Measurements from ENCODE around the gene RPS6KB2. TPM values are rescaled to one million over a fixed set of nuclear protein-coding genes. Genes with fewer than 3 reads are reported as not detected.

Gene RPS6KB2
- total RNA-seq, 1 experiment from 2014 or later: 170 TPM

- no peaks in the 10 kb centered on the region for H4K20me1 ChIP-seq (ENCODE audit: low read length)
- ATAC-seq (no peak), DNase-seq (no peak)
- CTCF ChIA-PET: interaction anchor here (1.7 kb wide), 1 partner anchor 18 kb away, joined by 6 read pairs; the partner anchor contains the start of gene PPP1CA
- H2AFZ ChIP-seq (ENCODE audit: low read length): no peak overlapping the region
- no peak overlapping the region for H3K4me2 ChIP-seq (ENCODE audit: low read length)
- no peaks in the 10 kb centered on the region for H3K9me2 ChIP-seq (replicated peaks; ENCODE audit: low read length)
- H3F3A ChIP-seq (ENCODE audit: low read length, unreplicated experiment): no peaks in the 10 kb centered on the region
- H3K9ac ChIP-seq (ENCODE audit: low read length): no peak overlapping the region
- intact Hi-C loops (cut with micrococcal nuclease): no loop called here
- no peaks in the 10 kb centered on the region for H3K27me3 ChIP-seq (ENCODE audit: low read length)
- H3K36me3 ChIP-seq (ENCODE audit: low read depth, low read length): no peaks in the 10 kb centered on the region
- H3K9me3 ChIP-seq (ENCODE audit: low read length): no peaks in the 10 kb centered on the region
- no peak overlapping the region for H3K27ac ChIP-seq (ENCODE audit: low read length)
- H3K4me1 ChIP-seq (ENCODE audit: insufficient read depth, low read length): peaks cover 13% of the 10 kb centered on the region; the same call in 1 of the 2 replicates
- H3K4me3 ChIP-seq (ENCODE audit: low read length): no peak overlapping the region
- TSS peak; percentile 45 for BruUV-seq (replicated peaks)
- no peaks in the 10 kb centered on the region for H3K79me2 ChIP-seq (ENCODE audit: low read length)
- POLR2A ChIA-PET (ENCODE audit: unreplicated experiment): interaction anchor here (0.5 kb wide), 1 partner anchor 13 kb away, joined by 4 read pairs; no protein-coding TSS in a partner anchor
- no peak for TF ChIP-seq CTCF (conservative IDR thresholded peaks at IDR 0.05; ENCODE audit: low read depth, low read length)
- TF ChIP-seq EZH2 (IDR thresholded peaks at IDR 0.05; ENCODE audit: low read length, unreplicated experiment): no peak
- no peak for TF ChIP-seq EZH2phosphoT487 (IDR thresholded peaks at IDR 0.05; ENCODE audit: borderline replicate concordance, low read length)
Observed at GRCh38 chr11:67419325-67420049, 8.8 kb upstream of the RPS6KB2 start.

DNA sequence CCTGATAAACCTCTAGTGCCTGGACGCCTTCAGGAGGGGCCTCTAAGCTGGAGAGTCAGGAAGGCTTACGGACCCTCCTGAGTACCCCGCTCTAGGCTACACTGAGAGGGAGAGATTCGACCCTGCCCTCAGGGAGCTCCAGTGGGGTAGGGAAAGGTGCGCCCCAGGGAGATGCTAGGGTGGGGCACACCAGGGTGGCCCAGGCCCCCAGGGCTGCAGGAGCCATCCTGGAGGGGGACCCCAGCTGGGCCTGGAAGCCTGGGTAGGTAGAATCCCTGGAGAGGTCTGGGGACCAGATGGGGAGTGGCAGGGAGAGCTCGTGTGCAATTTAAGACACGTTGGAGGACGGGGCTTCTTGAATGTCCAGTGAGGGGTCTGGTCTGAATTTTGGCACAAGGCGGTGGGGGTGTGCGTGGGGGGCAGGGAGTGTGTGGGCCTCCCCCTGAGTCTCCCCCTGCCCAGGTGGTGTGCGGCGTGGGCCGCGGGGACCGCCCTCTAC is 8.1 kb upstream of the RPS6KB2 start:
- no peaks in the 10 kb centered on the region for H3K27me3 ChIP-seq (ENCODE audit: low read length)
- POLR2A ChIA-PET (ENCODE audit: unreplicated experiment): interaction anchor here (1.2 kb wide), 1 partner anchor 19 kb away, joined by 5 read pairs; the partner anchor contains the start of gene PPP1CA
- ATAC-seq (no peak), DNase-seq (no peak)
- intact Hi-C loops (cut with micrococcal nuclease): no loop called here
- no TSS peak for BruUV-seq (replicated peaks)
- no peaks in the 10 kb centered on the region for H4K20me1 ChIP-seq (ENCODE audit: low read length)
- H3K36me3 ChIP-seq (ENCODE audit: low read depth, low read length): no peaks in the 10 kb centered on the region
- H3K9me3 ChIP-seq (ENCODE audit: low read length): no peaks in the 10 kb centered on the region
- H3K4me2 ChIP-seq (ENCODE audit: low read length): peak overlapping the region; percentile 90
- no peaks in the 10 kb centered on the region for H3K9me2 ChIP-seq (replicated peaks; ENCODE audit: low read length)
- H2AFZ ChIP-seq (ENCODE audit: low read length): peak overlapping the region; percentile 85; the same call in 1 of the 2 replicates
- TF ChIP-seq EZH2 (IDR thresholded peaks at IDR 0.05; ENCODE audit: low read length, unreplicated experiment) (no peak), CTCF (conservative IDR thresholded peaks at IDR 0.05; ENCODE audit: low read depth, low read length) (no peak), EZH2phosphoT487 (IDR thresholded peaks at IDR 0.05; ENCODE audit: borderline replicate concordance, low read length) (no peak)
- no peaks in the 10 kb centered on the region for H3F3A ChIP-seq (ENCODE audit: low read length, unreplicated experiment)
- no peaks in the 10 kb centered on the region for H3K79me2 ChIP-seq (ENCODE audit: low read length)
- H3K4me1 ChIP-seq (ENCODE audit: insufficient read depth, low read length): peaks cover 13% of the 10 kb centered on the region; the same call in 1 of the 2 replicates
- CTCF ChIA-PET: interaction anchor here (1.7 kb wide), 1 partner anchor 18 kb away, joined by 6 read pairs; the partner anchor contains the start of gene PPP1CA
- H3K9ac ChIP-seq (ENCODE audit: low read length): peak overlapping the region; percentile 62; the same call in 1 of the 2 replicates
- H3K4me3 ChIP-seq (ENCODE audit: low read length): peak overlapping the region; percentile 73
- H3K27ac ChIP-seq (ENCODE audit: low read length): no peak overlapping the region

All from PC-3 (cell line).